DOHH2 (cell line): ENCODE data around the gene SLC6A12.

Experiments used
- H3F3A ChIP-seq: fragments of 200-600 bp; sonication (generic), shearing (Covaris generic); 2 replicates; pipeline ENCODE4 v1.6.0; 2016; ENCODE audit warnings: antibody characterized with exemption, mild to moderate bottlenecking; ENCODE audit not compliant: control insufficient read depth, insufficient read depth
- H3K27ac ChIP-seq: fragments of 200-600 bp; sonication (generic); 2 replicates; pipeline ENCODE4 v1.5.1; 2014; ENCODE audit warnings: low read depth, mild to moderate bottlenecking, low read length, moderate library complexity
- H3K27me3 ChIP-seq: fragments of 200-600 bp; sonication (generic); 2 replicates; pipeline ENCODE4 v1.6.1; 2014; ENCODE audit warnings: mild to moderate bottlenecking, low read length, mixed read lengths; ENCODE audit not compliant: control insufficient read depth
- H3K36me3 ChIP-seq: fragments of 200-600 bp; sonication (generic); 2 replicates; pipeline ENCODE4 v1.6.1; 2014; ENCODE audit warnings: mild to moderate bottlenecking, low read length, moderate library complexity, mixed read lengths; ENCODE audit not compliant: control insufficient read depth
- H3K4me1 ChIP-seq: fragments of 200-600 bp; sonication (generic); 2 replicates; pipeline ENCODE4 v1.6.1; 2014; ENCODE audit warnings: mild to moderate bottlenecking, low read length, mixed read lengths; ENCODE audit not compliant: control insufficient read depth
- H3K4me2 ChIP-seq: fragments of 200-600 bp; sonication (generic); 2 replicates; pipeline ENCODE4 v1.6.0; 2014; ENCODE audit warnings: mild to moderate bottlenecking, low read length, moderate library complexity
- H3K4me3 ChIP-seq: fragments of 200-600 bp; sonication (generic); 2 replicates; pipeline ENCODE4 v1.5.1; 2014; ENCODE audit warnings: mild to moderate bottlenecking, low read length, mixed read lengths
- H3K79me2 ChIP-seq: fragments of 200-600 bp; sonication (generic); 2 replicates; pipeline ENCODE4 v1.6.1; 2014; ENCODE audit warnings: mild to moderate bottlenecking, low read length, mixed read lengths; ENCODE audit not compliant: control insufficient read depth
- H3K9me2 ChIP-seq: fragments of 200-600 bp; sonication (generic); replicated peaks from 2 replicates; pipeline ENCODE4 v1.6.1; 2014; ENCODE audit warnings: mild to moderate bottlenecking, low read length, mixed read lengths; ENCODE audit not compliant: control insufficient read depth
- H3K9me3 ChIP-seq: fragments of 200-600 bp; sonication (generic); 2 replicates; pipeline ENCODE4 v1.6.1; 2014; ENCODE audit warnings: antibody characterized with exemption, low read length, mixed read lengths; ENCODE audit not compliant: control insufficient read depth, insufficient read depth
- H4K20me1 ChIP-seq: fragments of 200-600 bp; sonication (generic); 2 replicates; pipeline ENCODE4 v1.6.0; 2014; ENCODE audit warnings: low read depth, mild to moderate bottlenecking, antibody characterized with exemption, low read length, moderate library complexity; ENCODE audit not compliant: control insufficient read depth, insufficient read depth
- EZH2phosphoT487 ChIP-seq: fragments of 200-600 bp; sonication (generic); IDR thresholded peaks from 2 replicates; pipeline ENCODE4 v1.6.1; 2017; ENCODE audit warnings: borderline replicate concordance, mild to moderate bottlenecking, antibody characterized with exemption, low read length, moderate library complexity, mixed read lengths
- TF ChIP-seq, protein P1 (sequence below): fragments of 200-600 bp; sonication (generic); IDR thresholded peaks from one replicate; pipeline ENCODE4 v1.5.1; 2014; ENCODE audit warnings: antibody characterized with exemption, mild to moderate bottlenecking, low read depth, low read length; ENCODE audit not compliant: poor library complexity, severe bottlenecking

The SLC6A12 gene

DNA sequence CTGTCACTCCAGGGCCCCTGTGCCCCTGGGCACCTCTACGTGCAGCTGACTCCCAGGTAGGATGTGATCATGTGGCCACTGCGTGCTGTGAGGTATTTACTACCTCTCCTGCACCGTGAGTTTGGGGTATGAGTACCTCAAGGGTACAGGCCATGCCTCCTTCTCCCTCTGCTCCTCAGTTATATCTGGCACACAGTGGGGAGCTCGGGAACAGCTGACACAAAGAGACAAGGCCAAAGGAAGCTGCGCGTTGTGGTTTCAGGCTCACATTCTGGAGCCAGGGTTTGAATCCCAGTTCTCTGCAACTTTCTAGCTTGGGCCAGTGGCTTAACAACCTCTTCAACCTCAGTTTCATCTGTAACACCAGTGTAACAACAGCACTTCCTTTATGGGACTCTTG lies 7.8 kb upstream of the SLC6A12 start:
- Histone ChIP-seq H3K27ac (no peak overlapping the region), H3K27me3 (0 out of 2 replicates have a peak, but pooled peaks cover 1% of the 10 kb centered on the region), H3K4me3 (no peak overlapping the region), H3K4me2 (no peak overlapping the region), H4K20me1 (no peaks in the 10 kb centered on the region; the same call in 1 of the 2 replicates), H3K4me1 (no peaks in the 10 kb centered on the region; the same call in 1 of the 2 replicates), H3K36me3 (no peaks in the 10 kb centered on the region), H3F3A (no peaks in the 10 kb centered on the region), H3K9me2 (no peaks in the 10 kb centered on the region), H3K9me3 (no peaks in the 10 kb centered on the region), H3K79me2 (no peaks in the 10 kb centered on the region)
- TF ChIP-seq, protein P1, sequence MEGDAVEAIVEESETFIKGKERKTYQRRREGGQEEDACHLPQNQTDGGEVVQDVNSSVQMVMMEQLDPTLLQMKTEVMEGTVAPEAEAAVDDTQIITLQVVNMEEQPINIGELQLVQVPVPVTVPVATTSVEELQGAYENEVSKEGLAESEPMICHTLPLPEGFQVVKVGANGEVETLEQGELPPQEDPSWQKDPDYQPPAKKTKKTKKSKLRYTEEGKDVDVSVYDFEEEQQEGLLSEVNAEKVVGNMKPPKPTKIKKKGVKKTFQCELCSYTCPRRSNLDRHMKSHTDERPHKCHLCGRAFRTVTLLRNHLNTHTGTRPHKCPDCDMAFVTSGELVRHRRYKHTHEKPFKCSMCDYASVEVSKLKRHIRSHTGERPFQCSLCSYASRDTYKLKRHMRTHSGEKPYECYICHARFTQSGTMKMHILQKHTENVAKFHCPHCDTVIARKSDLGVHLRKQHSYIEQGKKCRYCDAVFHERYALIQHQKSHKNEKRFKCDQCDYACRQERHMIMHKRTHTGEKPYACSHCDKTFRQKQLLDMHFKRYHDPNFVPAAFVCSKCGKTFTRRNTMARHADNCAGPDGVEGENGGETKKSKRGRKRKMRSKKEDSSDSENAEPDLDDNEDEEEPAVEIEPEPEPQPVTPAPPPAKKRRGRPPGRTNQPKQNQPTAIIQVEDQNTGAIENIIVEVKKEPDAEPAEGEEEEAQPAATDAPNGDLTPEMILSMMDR = no peak
- no peak for TF ChIP-seq EZH2phosphoT487

GRCh38 chr12:220946-221550 lies 7.1 kb upstream of the SLC6A12 start:
- no peak overlapping the region for H3K4me3 ChIP-seq
- H3K27me3 ChIP-seq = 0 out of 2 replicates have a peak, but pooled peaks cover 5% of the 10 kb centered on the region
- H3K4me2 ChIP-seq = no peak overlapping the region
- no peaks in the 10 kb centered on the region for H3K79me2 ChIP-seq
- TF ChIP-seq, protein P1 = no peak
- no peak for TF ChIP-seq EZH2phosphoT487
- H3K9me2 ChIP-seq = no peaks in the 10 kb centered on the region
- no peak overlapping the region for H3K27ac ChIP-seq
- no peaks in the 10 kb centered on the region for H3K36me3 ChIP-seq
- H3F3A ChIP-seq = no peaks in the 10 kb centered on the region
- H4K20me1 ChIP-seq = no peaks in the 10 kb centered on the region; the same call in 1 of the 2 replicates
- no peaks in the 10 kb centered on the region; the same call in 1 of the 2 replicates for H3K4me1 ChIP-seq
- no peaks in the 10 kb centered on the region for H3K9me3 ChIP-seq

DNA sequence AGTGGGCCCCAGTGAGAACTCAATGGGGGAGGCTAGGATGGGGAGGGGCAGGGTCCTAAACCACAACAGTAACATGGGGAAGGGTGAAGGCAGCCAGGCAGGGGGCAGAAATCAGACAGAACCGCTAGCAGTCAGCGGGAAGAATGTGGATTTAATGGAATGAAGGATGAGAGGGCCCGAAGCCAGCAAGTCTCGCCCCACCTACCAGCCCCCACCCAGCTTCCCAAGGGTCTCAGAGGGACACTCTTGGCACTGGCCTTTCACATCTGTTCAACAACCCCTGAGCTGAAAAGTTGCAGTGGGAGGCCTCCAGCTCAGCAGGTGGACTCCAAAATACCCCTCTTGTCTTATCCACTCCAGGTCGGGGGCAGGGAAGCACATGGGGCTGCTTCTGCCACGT lies 6.5 kb upstream of the SLC6A12 start:
- Histone ChIP-seq H3K79me2 (no peaks in the 10 kb centered on the region), H3K27me3 (peaks cover 9% of the 10 kb centered on the region), H3F3A (no peaks in the 10 kb centered on the region), H3K9me2 (no peaks in the 10 kb centered on the region), H4K20me1 (no peaks in the 10 kb centered on the region; the same call in 1 of the 2 replicates), H3K4me2 (no peak overlapping the region), H3K9me3 (no peaks in the 10 kb centered on the region), H3K27ac (no peak overlapping the region), H3K4me3 (no peak overlapping the region), H3K4me1 (peaks cover 1% of the 10 kb centered on the region), H3K36me3 (no peaks in the 10 kb centered on the region)
- TF ChIP-seq EZH2phosphoT487 = no peak
- TF ChIP-seq, protein P1 = no peak
